Activated CD4-positive, CD25-positive, alpha-beta regulatory T cell treated with anti-CD3 and anti-CD28 coated beads, Interleukin-2, amount 50 U/mL, for 72 hours (primary cell): ENCODE measurements around the gene PAQR4.

Source experiments
- DNase-seq: peaks from one replicate; pipeline ENCODE4 v3.0.0; 2021

PAQR4 gene

DNA sequence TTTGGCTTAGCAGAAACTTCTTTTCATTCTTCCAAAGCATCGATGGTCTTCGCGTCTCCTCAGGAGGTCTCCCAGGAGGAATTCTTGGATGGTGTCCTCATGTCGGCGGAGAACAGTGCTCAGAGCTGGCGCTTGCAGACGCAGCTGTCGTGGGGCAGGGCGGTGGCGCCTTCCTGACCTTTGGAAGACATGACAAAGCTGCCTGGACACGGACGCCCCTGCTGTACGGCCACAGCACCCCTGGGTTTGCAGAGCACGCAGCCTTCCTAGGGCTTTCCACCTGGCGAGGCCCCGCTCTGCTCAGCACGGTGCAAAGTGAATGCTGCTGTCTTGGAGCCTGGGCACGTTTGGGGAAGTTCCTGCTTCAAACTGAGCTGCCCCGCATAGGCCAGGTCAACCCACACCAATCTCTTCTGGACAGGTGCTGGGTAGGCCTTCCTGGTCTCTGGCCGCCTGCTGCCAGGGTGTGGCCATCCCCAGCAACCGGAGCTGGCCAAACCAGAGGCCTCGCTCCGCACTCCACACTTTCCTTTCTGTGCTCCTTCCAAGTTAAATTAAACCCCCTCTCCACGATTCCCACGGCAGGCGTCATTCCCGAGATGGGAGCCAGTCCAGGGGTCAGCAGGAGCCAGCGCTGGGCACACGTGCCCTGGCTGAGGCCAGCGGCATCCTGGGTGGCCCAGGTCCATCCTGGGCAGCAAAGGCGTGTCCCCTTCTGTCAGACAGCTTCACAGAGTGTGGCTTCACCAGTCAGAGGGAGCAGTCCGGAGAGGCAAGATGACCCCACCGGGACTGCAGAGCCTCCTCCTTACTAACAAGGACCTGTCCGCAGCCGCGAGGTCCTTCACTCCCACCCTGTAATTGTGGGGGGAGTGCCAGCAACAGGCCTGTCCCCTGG, 20.1 kb upstream of the PAQR4 start:
- DNase-seq, result no peak

DNA sequence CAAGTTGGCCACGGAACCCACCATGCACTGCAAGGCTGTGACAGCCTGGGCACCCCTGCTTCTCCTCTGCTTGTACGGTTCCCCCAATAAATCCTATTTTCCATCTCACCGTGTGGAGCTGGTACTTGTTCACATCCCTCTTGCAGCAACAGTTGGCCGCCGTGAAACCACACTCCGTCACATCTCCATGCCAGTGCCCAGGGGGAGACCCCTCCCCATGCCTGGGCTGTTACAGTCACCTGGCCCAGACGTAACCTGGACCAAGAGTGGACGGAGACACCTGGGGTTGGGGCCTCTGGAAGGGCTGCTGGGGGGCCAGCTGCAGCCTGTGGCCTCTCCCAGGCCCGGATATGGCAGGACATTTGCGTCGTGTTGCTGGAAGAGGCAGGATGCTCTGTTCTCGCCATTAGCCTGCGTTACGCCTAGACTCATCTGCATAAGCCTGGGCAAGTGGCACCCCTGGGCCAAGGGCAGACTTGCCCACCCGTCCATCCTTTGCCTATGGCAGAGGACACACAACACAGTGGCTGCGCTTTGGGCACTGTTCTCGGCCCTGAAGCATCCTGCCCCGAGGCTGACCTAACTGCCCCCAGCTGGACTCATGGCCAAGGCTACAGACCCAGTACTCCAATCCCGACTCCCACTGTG, 19.3 kb upstream of the PAQR4 start:
- DNase-seq, result no peak

GRCh38 chr16:2950353-2950724, 18.8 kb upstream of the PAQR4 start:
- no peak for DNase-seq

DNA sequence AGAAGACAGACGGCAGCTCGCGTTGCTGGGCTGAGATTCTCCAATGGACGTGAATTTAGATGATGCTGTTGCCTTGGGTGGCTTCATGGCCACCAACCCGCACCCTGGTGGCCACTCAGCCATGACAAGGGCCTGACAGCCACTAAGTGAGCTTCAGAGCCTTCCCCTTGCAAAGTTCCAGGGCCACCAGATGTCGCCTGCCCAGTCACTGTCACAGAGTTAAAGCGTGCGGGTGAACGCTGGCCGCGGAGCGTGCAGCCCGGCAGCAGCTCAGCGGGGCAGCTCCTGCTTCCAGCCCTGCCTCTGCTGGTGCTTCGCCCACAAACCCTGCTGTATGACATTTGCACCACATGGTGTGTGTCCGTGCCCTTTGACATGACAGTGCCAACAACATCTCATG, 18.4 kb upstream of the PAQR4 start:
- no peak for DNase-seq

GRCh38 chr16:2952679-2953078, 16.5 kb upstream of the PAQR4 start:
- no peak for DNase-seq

DNA sequence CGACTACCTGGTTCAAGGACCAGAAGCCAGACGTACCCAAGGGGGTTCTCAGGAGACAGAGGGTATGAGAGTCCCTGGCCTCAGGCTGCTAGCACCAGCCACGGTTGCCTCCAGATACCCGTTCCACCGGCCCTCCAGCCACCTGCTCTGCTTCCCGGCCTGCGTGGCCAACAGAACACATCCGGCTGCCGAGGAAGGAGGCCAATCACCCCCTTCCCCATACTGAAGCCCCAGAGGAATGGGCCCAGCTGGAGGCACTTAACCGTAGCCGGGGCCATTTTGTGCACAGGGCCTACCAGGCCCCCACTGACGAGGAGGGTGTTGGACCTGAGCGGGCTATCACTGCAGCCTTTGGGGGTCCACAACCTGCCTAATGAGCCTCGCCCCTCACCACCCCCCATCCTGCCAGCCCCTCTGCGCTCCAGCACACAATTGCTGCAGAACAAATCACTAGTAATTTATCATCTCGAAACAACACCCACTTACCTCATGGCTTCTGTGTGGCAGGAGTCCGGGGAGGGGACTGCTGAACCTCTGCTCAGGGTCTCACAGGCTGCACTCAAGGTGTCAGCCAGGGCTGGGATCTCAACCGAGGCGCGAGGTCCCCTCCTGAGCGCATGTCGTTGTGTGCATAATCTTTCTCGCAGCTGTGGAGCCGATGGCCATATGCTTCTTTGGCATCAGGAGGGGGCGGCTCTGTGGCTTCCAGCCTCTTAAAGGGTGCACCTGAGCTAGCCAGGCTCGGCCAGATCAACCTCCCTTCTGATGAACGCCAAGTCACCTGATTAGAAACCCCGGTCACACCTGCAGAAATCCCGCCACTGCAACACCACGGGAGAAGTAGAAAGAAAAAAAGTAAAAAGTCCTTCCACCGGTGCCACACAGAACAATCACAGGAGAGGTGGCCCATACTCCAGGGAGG, 15.2 kb upstream of the PAQR4 start:
- no peak for DNase-seq

DNA sequence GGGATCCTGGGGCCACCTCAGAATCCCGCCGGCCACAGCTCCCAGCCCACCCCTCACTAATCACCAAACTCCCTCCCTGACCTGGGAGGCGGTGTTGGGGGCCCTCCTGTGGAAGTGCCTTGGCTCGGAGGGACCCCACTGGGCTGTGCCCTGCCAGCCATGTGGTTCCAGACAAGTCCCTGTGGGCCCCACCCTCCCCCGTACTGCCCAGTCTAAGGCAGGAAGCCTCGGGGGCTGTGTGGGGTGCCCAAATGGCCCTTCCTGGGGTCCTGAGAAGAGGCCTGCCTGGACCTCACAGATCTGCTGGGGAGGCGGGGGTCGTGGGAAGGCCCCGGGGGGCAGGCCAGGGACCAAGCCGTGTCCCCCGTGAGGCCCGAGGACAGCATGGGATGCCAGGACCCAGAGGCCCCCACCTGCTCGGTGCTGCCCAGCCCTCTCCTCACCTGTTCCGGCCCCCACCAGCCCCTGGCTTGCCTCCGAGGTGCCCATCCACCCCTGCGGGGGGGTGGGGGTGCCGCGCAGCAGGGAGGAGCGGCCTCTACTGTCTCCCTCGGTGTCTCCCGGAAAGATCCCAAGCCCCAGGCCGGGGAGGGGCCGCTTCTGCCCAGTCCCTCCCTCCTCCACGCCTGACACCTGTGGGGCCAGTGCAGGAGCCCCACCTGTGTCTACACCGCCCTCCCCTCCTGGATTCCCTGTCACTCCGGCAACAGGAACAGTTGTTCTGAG, 14.3 kb upstream of the PAQR4 start:
- no peak for DNase-seq

GRCh38 chr16:2955438-2955778, 13.7 kb upstream of the PAQR4 start:
- no peak for DNase-seq

- DNase-seq, result no peak
Measured at GRCh38 chr16:2955779-2956578, 13.2 kb upstream of the PAQR4 start.

GRCh38 chr16:2956579-2956956, 12.6 kb upstream of the PAQR4 start:
- no peak for DNase-seq

DNA sequence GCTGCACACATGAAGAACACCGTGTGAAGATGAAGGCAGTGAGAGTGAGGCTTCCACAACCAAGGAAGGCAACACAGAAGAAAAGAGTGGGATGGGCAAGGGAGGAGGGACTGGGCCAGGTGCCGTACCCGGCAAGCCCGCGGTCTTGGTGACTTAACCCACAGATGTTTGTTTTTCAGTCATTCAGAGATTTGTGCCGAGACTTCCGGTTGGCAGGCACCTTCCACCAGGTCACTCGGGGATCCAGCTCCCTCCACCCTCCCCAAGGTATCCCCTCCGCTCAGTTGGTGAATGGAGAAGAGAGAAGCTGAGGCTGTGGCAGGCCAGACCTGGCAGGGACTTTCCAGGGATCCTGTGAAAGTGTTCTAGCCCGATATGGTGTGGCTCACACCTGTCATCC, 9.9 kb upstream of the PAQR4 start:
- DNase-seq, result no peak

GRCh38 chr16:2960183-2961010, 8.8 kb upstream of the PAQR4 start:
- no peak for DNase-seq

DNA sequence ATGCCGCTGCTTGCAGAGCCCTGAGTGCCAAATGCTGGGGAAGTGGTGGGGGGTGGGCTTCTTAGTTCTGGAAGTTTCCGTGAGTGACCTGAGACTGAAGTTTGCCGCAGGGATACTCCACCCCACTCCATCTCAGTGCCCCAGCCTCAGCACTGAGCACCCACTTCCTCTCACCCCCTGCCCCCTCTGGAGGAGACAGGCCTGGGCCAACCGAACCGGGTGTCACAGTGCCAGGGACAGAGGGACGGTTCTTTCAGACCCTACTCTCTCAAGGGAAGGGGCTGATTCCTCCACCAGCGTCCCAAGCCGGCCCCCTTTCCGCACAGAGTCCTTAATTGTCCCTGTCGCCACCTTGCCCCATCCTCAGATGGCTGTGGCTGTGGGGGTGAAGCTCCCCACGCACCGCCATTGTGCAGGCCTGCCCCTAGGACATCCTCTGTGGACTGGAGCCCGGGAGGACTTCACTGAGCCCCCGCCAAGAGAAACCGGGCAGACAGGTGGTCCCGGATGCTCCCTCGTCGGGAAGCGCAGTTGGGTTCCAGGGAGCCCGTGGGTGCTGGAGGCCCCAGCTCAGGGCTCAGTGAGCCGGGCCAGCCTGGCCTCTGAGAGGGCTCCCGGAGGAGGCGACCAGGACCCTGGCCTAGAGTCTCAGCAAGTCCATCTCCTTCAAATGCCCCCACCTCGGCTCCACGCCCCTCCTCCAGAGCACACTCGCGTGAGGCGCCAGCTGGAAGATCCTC, 6.6 kb upstream of the PAQR4 start:
- peak; percentile 29 for DNase-seq

DNA sequence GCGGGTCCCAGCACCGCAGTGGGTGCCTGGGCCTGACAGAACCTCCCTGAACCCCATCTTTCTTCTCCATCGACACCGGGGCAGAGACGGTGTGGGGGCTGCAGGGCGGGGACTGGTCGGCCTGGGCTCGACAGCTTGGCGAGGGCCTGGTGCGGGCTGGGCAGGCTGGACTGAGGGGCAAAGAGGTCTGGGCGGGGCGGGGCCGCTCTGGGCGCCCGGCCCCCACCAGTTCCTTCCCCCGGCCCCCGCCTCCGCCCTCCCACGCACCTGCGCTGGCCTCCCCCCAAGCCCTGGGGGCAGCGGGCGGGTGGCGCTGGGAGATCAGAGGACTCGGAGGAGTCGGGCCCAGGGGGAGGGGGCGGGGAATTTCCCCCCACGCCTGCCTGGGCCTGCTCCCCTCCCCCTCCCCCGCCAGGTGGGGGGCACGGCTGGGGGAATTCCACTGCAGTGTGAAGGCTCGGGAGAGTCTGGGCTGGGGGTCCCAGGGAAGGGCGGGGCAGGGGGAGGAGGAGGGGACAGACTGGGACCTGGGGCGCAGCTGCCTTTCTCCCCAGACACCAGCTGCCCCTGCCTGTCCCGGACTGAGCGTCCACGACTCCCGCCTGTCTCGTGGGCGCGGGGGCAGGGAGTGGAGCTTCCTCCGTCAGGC, 6.0 kb upstream of the PAQR4 start:
- no peak for DNase-seq

- no peak for DNase-seq
Measured at GRCh38 chr16:2963723-2964474, 5.2 kb upstream of the PAQR4 start, which contains the start of gene KREMEN2. TSS of gene KREMEN2 (plus strand) at chr16:2964275. CDS start at chr16:2964521, 246 bp downstream.

DNA sequence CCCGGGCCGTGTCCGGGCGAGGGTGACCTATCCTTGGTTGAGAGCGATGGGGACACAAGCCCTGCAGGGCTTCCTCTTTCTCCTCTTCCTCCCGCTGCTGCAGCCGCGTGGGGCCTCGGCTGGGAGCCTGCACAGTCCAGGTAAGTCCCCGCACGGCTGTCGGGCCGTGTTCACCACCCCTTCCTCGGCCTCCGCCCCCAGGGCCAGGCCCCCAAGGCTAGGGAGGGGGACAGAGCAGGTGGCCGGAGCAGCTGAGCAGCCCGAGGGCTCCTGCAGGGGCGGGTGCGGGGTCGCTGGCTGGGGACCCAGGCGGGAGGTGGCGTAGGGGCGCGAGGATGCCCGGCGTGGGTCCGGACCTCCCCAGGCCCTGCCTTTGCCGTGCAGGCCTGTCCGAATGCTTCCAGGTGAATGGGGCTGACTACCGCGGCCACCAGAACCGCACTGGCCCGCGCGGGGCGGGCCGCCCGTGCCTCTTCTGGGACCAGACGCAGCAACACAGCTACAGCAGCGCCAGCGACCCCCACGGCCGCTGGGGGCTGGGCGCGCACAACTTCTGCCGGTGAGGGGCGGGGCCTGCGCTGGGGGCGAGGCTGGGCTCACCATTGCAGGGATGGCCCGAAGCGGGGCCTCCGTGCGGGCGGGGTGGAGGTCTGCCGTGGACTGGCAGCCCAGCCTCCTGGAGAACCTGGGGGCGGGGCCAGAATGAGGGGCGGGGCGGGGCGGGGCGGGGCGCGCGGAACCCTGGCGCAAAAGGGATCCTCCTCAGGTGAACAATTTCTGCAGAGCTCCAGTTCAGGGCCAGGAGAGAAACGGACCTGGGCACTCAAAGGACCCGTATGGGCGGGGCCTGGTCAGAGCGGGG, 4.4 kb upstream of the PAQR4 start:
- peak; percentile 61 for DNase-seq

DNA sequence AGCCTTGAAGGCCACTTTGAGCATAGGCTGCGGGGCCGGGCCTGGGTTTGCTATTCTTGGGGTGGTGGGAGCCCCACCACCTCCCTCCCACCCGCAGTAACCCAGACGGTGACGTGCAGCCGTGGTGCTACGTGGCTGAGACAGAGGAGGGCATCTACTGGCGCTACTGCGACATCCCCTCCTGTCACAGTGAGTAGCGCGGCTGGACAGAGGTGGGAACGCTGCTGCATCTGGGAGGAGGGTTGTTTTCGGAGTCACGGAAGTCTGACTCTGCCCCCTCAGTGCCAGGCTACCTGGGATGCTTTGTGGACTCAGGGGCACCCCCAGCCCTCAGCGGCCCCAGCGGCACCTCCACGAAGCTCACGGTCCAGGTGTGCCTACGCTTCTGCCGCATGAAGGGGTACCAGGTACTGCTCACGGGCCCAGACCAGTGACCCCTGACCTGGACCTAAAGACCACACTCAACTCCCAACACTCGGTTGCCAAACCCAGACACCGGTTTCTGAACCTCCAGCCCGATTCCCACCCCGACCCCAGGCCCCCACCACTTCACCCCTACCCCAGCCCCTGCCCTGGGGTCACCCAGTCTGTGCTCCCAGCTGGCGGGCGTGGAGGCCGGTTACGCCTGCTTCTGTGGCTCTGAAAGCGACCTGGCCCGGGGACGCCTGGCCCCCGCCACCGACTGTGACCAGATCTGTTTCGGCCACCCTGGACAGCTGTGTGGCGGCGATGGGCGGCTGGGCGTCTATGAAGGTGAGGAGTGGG, 2.9 kb upstream of the PAQR4 start:
- no peak for DNase-seq
